Fibroblast of peridontal ligament (primary cell): ENCODE results near the gene CLIC4.
"Not testable (repeated sequence)": the region's sequence is repeated elsewhere in the genome, so short reads cannot be mapped to it uniquely, and the experiment has no call there.

ENCODE experiments used
- DNase-seq: peaks from one replicate; pipeline ENCODE4 v3.0.0-alpha.2; 2010; ENCODE audit errors: extremely low read depth

Gene CLIC4

GRCh38 chr1:24745711-24746413, 615 bp downstream of the CLIC4 start:
- DNase-seq, result peak; percentile 86

GRCh38 chr1:24748191-24749121, 3.2 kb downstream of the CLIC4 start:
- no peak for DNase-seq

GRCh38 chr1:24749252-24749651, 4.0 kb downstream of the CLIC4 start:
- DNase-seq, result no peak

DNA sequence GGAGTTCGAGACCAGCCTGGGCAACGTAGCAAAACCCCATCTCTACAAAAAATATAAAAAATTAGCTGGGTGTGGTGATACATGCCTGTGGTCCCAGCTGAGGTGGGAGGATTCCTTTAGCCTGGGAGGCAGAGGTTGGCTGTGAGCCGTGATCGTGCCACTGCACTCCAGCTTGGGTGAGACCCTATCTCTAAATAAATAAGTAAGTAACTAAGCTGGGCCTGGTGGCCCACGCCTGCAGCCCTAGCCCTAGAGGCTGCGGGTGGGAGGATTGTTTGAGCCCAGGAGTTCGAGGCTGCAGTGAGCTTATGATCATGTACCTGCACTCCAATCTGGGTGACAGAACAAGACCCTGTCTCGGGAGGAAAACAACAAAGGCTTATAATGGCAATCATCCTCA, 4.6 kb downstream of the CLIC4 start:
- DNase-seq, result no peak

GRCh38 chr1:24751833-24752232, 6.6 kb downstream of the CLIC4 start:
- DNase-seq, result no peak

- no peak for DNase-seq
Observed at GRCh38 chr1:24752305-24752704, 7.1 kb downstream of the CLIC4 start.

DNA sequence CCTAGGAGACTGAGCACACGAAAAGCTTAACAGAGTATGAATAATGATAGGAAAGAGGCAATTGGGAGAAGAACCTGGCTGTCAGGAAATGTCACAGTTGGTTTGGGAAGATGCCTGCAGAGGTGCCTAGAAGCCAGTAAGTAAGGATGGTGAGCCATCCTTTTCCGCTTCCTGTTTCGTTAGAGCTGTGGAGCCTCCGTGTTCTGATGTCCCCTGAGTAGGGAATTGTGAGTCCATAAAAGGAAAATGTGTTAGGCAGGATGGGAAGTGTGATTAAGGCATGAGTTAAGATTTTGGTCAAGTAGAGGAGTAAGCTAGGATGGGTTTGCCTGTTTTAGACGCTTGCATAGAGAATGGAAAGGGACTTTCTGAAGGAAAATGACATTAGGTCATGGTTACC, 9.0 kb downstream of the CLIC4 start:
- no peak for DNase-seq

- DNase-seq, result not testable (repeated sequence)
Observed at GRCh38 chr1:24755323-24755722, 10.1 kb downstream of the CLIC4 start.

DNA sequence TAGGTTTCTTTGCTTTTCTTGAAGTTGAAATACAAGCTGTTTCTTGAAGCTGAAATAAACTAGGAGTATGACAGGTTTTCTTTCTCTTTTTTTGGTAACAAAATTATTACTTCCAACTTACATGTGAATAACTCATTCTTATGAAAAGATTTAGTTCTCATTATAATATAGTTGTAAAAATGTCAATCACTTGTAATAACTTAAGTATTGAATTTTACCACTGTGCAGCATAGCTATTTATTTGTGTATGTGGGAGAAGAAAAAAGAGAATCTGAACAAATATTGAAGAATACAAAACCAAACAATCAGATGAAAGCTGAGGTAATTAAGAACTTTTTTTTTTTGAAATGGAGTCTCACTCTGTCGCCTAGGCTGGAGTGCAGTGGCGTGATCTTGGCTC, 11.1 kb downstream of the CLIC4 start:
- DNase-seq, result no peak

- no peak for DNase-seq
Observed at GRCh38 chr1:24759492-24759891, 14.2 kb downstream of the CLIC4 start.

GRCh38 chr1:24761582-24761981, 16.3 kb downstream of the CLIC4 start:
- no peak for DNase-seq

- peak; percentile 37 for DNase-seq
Observed at GRCh38 chr1:24762133-24762676, 17.0 kb downstream of the CLIC4 start.

DNA sequence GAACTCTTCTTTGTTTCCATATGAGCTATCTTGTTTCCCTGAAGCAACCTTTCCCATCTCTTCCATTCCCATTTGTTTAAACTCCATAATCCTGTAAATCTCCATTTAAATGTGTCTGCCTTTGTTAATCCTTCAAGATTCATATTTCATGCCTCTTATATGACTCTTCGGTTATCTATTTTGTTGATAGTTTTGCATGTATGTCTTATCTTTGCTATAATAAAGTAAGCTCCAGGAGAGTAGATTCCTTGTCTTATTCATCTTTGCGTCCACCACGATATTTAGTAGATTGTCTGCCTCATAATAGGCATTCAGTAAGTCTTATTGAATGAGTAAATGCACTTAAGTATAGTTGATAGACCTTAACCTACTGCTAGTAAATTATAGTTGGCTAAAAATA, 18.4 kb downstream of the CLIC4 start:
- no peak for DNase-seq

DNA sequence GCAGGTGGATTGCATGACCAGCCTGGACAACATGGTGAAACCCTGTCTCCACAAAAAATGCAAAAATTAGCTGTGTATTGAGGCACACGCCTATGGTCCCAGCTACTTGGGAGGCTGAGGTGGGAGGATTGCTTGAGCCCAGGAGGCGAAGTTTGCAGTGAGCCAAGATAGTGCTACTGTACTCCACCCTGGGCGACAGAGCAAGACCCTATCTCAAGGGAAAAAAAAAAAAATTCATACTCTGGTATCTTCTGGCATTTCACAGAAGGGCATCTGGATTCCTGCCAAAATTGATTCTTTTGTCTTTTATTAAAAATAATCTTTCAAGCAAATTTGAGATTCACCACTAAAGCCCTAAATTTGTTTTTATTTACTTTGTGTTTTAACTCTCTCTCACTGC, 19.2 kb downstream of the CLIC4 start:
- no peak for DNase-seq

- no peak for DNase-seq
Observed at GRCh38 chr1:24764848-24765247, 19.6 kb downstream of the CLIC4 start.

- peak; percentile 70 for DNase-seq
Observed at GRCh38 chr1:24765308-24765988, 20.2 kb downstream of the CLIC4 start.

DNA sequence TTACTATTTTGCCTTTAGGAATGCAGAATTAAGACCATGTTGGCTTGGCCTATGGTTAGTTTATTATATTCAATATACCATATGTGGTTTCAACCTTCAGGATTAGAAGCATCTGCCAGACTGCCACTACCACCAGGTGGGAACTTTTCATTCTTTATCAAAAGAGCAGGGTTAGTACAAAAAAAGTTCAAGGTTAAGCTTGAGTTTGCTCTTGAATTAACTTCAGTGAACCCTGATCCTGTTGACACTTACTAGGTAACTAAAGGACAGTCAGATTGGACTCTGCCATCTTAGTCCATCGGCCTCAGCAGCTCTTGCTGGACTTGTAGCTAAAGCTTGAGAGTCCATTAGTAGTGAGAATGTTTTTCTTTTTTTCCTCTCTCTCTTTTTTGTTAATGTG, 22.1 kb downstream of the CLIC4 start:
- DNase-seq, result no peak

DNA sequence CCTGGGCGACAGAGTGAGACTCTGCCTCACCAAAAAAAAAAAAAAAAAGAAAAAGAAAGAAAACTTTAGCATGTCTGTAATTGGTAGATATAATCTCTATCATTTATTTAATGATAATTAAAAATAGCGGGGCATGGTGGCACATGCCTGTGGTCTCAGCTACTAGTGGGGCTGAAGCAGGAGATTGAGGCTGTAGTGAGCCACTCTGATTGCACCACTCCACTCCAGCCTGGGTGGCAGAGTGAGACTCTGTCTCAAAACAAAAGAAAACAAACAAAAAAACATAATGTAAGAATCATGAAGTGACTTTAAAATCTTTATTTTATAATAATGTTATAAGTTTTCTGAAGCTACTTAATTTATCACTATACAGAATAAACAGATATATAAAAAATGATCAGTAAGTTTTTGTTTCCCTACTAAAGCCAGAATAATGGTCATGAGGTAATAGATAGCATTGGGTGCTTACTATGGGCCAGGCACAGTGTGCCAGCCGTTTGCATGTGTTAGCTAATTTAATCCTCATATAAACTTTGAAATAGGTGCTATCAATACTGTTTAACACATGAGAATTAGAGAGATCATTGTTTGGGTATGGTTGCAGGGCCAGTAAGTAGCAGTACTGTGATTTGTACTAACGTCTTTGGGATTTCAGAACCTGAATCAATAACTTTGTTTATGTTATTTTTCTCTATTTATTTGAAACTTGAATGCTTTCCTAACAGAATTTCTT, 23.8 kb downstream of the CLIC4 start:
- no peak for DNase-seq

DNA sequence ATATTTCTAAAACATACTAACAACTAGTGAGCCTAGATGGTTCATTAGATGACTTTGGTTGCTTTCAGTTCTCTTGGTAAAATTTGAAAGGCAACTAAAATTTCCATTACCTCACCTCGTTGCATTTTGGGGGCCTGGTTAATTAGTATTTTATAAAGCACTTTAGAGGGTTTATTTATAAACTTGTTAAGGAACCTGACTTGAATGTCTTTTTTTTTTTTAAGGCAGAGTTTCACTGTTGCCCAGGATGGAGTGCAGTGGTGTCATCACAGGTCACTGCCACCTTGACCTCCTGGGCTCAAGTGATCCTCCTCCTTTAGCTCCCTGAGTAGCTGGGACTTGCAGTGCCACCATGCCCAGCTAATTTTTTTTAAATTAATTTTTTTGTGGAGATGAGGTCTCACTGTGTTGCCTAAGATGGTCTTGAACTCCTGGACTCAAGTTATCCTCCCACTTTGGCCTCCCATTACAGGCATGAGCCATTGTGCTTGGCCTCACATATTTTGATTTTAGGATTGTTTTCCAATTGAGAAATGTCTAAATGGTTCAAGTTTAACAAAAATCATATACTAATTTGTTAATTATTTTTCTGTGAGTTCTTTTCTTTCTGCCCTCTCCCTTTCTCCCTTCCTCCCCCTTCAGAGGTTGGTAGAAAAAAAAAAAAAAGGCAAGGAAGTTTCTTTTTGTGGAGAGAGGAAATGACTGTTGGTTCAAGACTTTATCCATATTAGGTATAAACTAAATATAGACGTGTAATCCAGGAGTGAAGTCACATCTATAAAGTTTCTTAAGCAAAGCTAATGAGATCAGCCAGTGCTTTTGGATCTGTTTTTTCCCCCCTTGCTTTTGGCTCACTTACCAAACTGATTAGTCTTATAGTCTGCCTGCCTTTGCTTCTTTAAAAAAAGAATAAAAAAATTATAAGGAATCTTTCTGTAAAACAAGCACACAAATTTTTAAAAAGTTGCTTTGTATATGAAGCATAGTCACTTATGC, 24.7 kb downstream of the CLIC4 start:
- DNase-seq, result peak; percentile 99

- DNase-seq, result peak; percentile 73
Observed at GRCh38 chr1:24770881-24771280, 25.6 kb downstream of the CLIC4 start.
